Fibroblast of mammary gland (primary cell): ENCODE measurements around the gene CIT.

Source experiments
- DNase-seq: peaks from one replicate; pipeline ENCODE4 v3.0.0-alpha.2; 2010; ENCODE audit warnings: low read depth
- H3K4me3 ChIP-seq: 2 replicates; pipeline ENCODE4 v1.5.1; 2011; ENCODE audit warnings: low read depth, mild to moderate bottlenecking, low read length, moderate library complexity; ENCODE audit not compliant: control insufficient read depth
- CTCF ChIP-seq: conservative IDR thresholded peaks from 2 replicates; pipeline ENCODE4 v1.5.1; 2011; ENCODE audit warnings: low read depth, low read length, inconsistent platforms; ENCODE audit not compliant: control insufficient read depth, insufficient read depth

Gene CIT

GRCh38 chr12:119742700-119743099, 134.4 kb downstream of the CIT start:
- no peak for DNase-seq
- no peak for TF ChIP-seq CTCF
- H3K4me3 ChIP-seq: no peak overlapping the region

GRCh38 chr12:119740830-119741229, 136.3 kb downstream of the CIT start:
- no peak overlapping the region for H3K4me3 ChIP-seq
- no peak for DNase-seq
- no peak for TF ChIP-seq CTCF

- no peak overlapping the region for H3K4me3 ChIP-seq
- no peak for DNase-seq
Observed at GRCh38 chr12:119735079-119735478, 142.0 kb downstream of the CIT start.

GRCh38 chr12:119730381-119730780, 146.7 kb downstream of the CIT start:
- DNase-seq: no peak
- no peak overlapping the region for H3K4me3 ChIP-seq
- no peak for TF ChIP-seq CTCF

More at GRCh38 chr12:119735079-119735478, 142.0 kb downstream of the CIT start:
- no peak for TF ChIP-seq CTCF

- no peak for DNase-seq
- TF ChIP-seq CTCF: no peak
- H3K4me3 ChIP-seq: no peak overlapping the region
Observed at GRCh38 chr12:119729871-119730270, 147.2 kb downstream of the CIT start.

- no peak for TF ChIP-seq CTCF
- H3K4me3 ChIP-seq: no peak overlapping the region
- no peak for DNase-seq
Observed at GRCh38 chr12:119728444-119728745, 148.7 kb downstream of the CIT start.
